ENCODE measurements around the gene SMIM28.

SMIM28 gene

DNA sequence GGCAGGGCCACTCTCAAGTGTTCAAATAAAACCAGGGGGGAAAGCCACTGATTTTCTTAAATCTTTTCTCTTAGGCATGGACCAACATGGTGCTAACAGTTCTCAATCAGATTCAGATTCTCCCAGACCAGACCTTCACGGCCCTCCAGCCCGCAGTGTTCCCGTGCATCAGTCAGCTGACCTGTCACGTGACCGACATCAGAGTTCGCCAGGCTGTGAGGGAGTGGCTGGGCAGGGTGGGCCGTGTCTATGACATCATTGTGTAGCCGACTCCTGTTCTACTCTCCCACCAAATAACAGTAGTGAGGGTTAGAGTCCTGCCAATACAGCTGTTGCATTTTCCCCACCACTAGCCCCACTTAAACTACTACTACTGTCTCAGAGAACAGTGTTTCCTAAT is 41.5 kb upstream of the SMIM28 start:
- DNase-seq (ENCODE audit: extremely low read depth, low read depth), result no peak
- H3K4me3 ChIP-seq (replicated peaks; ENCODE audit: low read depth, low read length), result no peak overlapping the region

DNA sequence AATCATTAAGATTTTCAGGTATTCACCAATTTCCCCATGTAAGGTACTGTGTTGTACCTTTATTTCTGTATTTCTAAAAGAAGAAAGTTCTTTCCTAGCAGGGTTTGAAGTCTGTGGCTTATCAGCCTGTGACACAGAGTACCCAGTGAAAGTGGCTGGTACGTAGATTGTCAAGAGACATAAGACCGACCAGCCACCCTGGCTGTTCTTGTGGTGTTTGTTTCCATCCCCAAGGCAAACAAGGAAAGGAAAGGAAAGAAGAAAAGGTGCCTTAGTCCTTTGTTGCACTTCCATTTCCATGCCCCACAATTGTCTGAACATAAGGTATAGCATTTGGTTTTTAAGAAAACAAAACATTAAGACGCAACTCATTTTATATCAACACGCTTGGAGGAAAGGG is 40.6 kb upstream of the SMIM28 start:
- TF ChIP-seq, protein P1, sequence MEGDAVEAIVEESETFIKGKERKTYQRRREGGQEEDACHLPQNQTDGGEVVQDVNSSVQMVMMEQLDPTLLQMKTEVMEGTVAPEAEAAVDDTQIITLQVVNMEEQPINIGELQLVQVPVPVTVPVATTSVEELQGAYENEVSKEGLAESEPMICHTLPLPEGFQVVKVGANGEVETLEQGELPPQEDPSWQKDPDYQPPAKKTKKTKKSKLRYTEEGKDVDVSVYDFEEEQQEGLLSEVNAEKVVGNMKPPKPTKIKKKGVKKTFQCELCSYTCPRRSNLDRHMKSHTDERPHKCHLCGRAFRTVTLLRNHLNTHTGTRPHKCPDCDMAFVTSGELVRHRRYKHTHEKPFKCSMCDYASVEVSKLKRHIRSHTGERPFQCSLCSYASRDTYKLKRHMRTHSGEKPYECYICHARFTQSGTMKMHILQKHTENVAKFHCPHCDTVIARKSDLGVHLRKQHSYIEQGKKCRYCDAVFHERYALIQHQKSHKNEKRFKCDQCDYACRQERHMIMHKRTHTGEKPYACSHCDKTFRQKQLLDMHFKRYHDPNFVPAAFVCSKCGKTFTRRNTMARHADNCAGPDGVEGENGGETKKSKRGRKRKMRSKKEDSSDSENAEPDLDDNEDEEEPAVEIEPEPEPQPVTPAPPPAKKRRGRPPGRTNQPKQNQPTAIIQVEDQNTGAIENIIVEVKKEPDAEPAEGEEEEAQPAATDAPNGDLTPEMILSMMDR (IDR thresholded peaks at IDR 0.05; ENCODE audit: low read depth, low read length, missing control alignments), result no peak
- no peak overlapping the region for H3K4me3 ChIP-seq (replicated peaks; ENCODE audit: low read depth, low read length)

More for the DNA sequence above, 41.5 kb upstream of the SMIM28 start:
- TF ChIP-seq, protein P1 (IDR thresholded peaks at IDR 0.05; ENCODE audit: low read depth, low read length, missing control alignments), result no peak

DNA sequence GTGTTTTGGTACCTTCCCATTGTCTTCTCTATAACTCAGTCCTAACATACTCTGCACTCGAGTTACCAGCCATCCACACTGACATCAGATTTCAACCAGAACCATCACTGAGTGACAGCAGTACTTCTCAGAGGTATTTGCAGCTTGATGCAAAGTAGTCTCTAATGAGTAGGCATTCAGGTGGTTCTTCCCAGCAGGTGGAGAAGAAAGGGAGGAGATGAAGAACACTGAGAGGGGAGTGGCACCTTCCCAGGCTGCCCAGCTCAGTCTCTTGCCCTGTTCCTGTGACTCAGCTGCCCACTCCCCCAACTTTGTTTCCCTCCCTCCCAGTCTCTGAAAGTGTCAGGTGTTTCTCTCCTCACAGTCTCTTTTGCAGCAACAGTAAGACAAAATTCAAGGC is 38.7 kb upstream of the SMIM28 start:
- TF ChIP-seq, protein P1 (IDR thresholded peaks at IDR 0.05; ENCODE audit: low read depth, low read length, missing control alignments), result no peak
- H3K4me3 ChIP-seq (replicated peaks; ENCODE audit: low read depth, low read length), result no peak overlapping the region
- DNase-seq (ENCODE audit: extremely low read depth, low read depth), result no peak

More for the DNA sequence above, 40.6 kb upstream of the SMIM28 start:
- DNase-seq (ENCODE audit: extremely low read depth, low read depth), result no peak

DNA sequence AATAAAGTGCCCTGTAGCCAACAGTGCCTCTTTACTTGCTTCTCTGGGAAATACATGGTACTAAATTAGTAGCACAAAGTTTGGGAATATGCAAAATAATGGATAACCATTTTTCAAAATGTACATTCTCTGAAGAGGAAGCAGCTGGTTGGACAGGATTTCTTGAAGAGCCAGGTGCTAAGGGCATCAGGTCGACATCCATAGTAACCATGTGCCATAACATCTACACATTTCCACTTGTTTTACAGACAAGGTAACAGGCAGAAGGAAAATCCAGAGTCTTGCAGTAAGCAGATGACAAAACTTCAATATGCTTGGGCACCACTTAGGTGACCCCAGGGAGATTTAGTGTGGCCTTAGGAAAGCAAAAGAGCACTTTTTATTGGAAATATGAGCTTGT is 36.5 kb upstream of the SMIM28 start:
- TF ChIP-seq, protein P1 (IDR thresholded peaks at IDR 0.05; ENCODE audit: low read depth, low read length, missing control alignments), result no peak
- no peak overlapping the region for H3K4me3 ChIP-seq (replicated peaks; ENCODE audit: low read depth, low read length)
- DNase-seq (ENCODE audit: extremely low read depth, low read depth), result no peak

DNA sequence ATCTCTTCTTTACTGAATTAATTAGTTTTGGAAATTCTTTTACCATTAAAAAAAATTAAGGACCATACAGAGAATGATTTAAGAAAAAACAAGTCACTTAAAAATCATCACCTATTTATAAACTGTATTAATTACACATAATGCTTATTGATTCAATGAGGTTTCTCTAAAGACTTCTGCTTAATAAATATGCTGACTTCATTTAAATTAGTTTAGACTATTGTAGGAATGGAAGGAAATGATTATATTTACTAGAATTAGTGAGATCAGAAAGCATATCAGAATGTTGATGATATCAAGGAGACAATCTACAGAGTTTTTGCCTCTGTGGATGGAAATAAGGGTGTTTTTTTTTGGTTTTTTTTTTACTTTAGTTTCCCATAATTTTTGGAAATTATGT is 34.6 kb upstream of the SMIM28 start:
- H3K4me3 ChIP-seq (replicated peaks; ENCODE audit: low read depth, low read length), result no peak overlapping the region
- no peak for DNase-seq (ENCODE audit: extremely low read depth, low read depth)
- TF ChIP-seq, protein P1 (IDR thresholded peaks at IDR 0.05; ENCODE audit: low read depth, low read length, missing control alignments), result no peak

DNA sequence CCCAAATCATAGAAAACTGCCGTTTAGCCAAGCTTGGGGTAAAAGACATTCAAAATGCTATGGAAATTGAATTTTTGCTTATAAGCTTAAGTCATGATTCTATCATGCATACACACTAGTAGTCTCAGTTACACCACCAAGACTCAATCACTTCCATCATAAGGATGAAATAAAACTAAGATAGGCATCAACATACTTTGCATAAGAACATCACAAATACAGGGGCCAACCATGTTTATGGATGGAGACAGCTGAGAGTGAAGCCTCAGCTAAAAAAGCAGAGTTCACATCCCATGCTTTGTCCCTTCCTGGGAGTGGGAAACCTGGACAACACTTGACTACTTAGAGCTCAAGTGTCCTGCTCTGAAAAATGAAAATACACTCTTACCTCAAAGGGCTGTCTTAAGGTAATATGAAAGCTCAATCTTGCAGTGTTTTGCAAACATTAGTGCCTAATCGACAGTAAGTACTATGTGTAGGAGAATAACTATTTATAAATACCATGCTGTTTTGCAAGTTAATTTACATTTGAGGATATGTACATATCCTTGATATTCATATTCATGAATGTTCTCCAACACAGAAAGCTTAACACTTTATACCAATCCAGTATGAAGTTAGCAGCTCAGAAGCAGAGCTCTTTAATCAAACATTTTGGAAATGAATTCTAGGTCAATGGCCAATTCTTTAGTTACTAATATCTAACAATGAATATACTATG is 32.0 kb upstream of the SMIM28 start:
- TF ChIP-seq, protein P1 (IDR thresholded peaks at IDR 0.05; ENCODE audit: low read depth, low read length, missing control alignments), result no peak
- H3K4me3 ChIP-seq (replicated peaks; ENCODE audit: low read depth, low read length), result no peak overlapping the region
- DNase-seq (ENCODE audit: extremely low read depth, low read depth), result no peak
